SH-SY5Y (cell line): ENCODE measurements around the gene GPN1.

Experiments used
- GATA2 ChIP-seq: IDR thresholded peaks from 2 replicates; pipeline ENCODE4 v1.6.1; 2011; ENCODE audit warnings: mild to moderate bottlenecking, low read depth, low read length
- GATA3 ChIP-seq: IDR thresholded peaks from 2 replicates; pipeline ENCODE4 v1.6.1; 2011; ENCODE audit warnings: low read depth, mild to moderate bottlenecking, low read length, moderate library complexity

GRCh38 chr2:27584597-27584996 is 44.3 kb upstream of the GPN1 start:
- TF ChIP-seq GATA3, result no peak
- TF ChIP-seq GATA2, result no peak
